Smooth muscle cell (in vitro differentiated cells): Measurements from ENCODE around the gene IFNAR2. TPM values are rescaled to one million over a fixed set of nuclear protein-coding genes. Genes with fewer than 3 reads are reported as not detected.

Experiments
- DNase-seq: peaks from one replicate; lab custom pipeline; 2025; ENCODE audit not compliant: unreplicated experiment; lab: John Stamatoyannopoulos, UW
- H2AFZ ChIP-seq: fragments of 200-600 bp; sonication (generic); 2 replicates; pipeline ENCODE4 v1.6.0; 2016; ENCODE audit warnings: antibody characterized with exemption, low read depth, mild to moderate bottlenecking
- H3F3A ChIP-seq: fragments of 200-600 bp; sonication (generic); 2 replicates; pipeline ENCODE4 v1.6.0; 2017; ENCODE audit warnings: antibody characterized with exemption, low read depth
- H3K27ac ChIP-seq: fragments of 200-600 bp; sonication (generic); 2 replicates; pipeline ENCODE4 v1.5.1; 2016; ENCODE audit warnings: low read depth, mild to moderate bottlenecking
- H3K27me3 ChIP-seq: fragments of 200-600 bp; sonication (generic); 2 replicates; pipeline ENCODE4 v1.6.1; 2016; ENCODE audit warnings: low read depth, mild to moderate bottlenecking
- H3K36me3 ChIP-seq: fragments of 200-600 bp; sonication (generic); 2 replicates; pipeline ENCODE4 v1.5.1; 2016; ENCODE audit warnings: low read depth
- H3K4me1 ChIP-seq: fragments of 200-600 bp; sonication (generic); 2 replicates; pipeline ENCODE4 v1.5.1; 2016; ENCODE audit warnings: low read depth
- H3K4me2 ChIP-seq: fragments of 200-600 bp; sonication (generic); 2 replicates; pipeline ENCODE4 v1.6.0; 2016; ENCODE audit warnings: mild to moderate bottlenecking
- H3K4me3 ChIP-seq: fragments of 200-600 bp; sonication (generic); 2 replicates; pipeline ENCODE4 v1.5.1; 2016; ENCODE audit warnings: mild to moderate bottlenecking
- H3K79me2 ChIP-seq: fragments of 200-600 bp; sonication (generic); 2 replicates; pipeline ENCODE4 v1.6.0; 2016; ENCODE audit warnings: low read depth, mild to moderate bottlenecking
- H3K9ac ChIP-seq: fragments of 200-600 bp; sonication (generic); 2 replicates; pipeline ENCODE4 v1.6.0; 2016; ENCODE audit warnings: low read depth
- H3K9me3 ChIP-seq: fragments of 200-600 bp; sonication (generic); replicated peaks from 2 replicates; pipeline ENCODE4 v1.5.1; 2016; ENCODE audit warnings: low read depth
- H4K20me1 ChIP-seq: fragments of 200-600 bp; sonication (generic); 2 replicates; pipeline ENCODE4 v1.6.0; 2016; ENCODE audit warnings: low read depth
- WGBS: methylation state at CpG from one replicate; pipeline ENCODE4 v1.1.7; 2016; ENCODE audit warnings: low lambda C conversion rate; 5-methylcytosine and 5-hydroxymethylcytosine counted together
- polyA plus RNA-seq: library from polyadenylated mRNA; unstranded; fragments of >200 nt; fragmentation: Nextera tagmentation; extraction: Ambion mirVana; gene quantifications from 2 replicates; pipeline ENCODE4 v1.2.1, GENCODE V29; 2016
- total RNA-seq: library from RNA; depleted of rRNA; stranded (reverse); fragments of >200 nt; gene quantifications from 2 replicates; pipeline ENCODE4 v1.2.3, GENCODE V29; 2014
- TF ChIP-seq, protein P1 (sequence below): fragments of 200-600 bp; sonication (generic); IDR thresholded peaks from 2 replicates; pipeline ENCODE4 v1.5.1; 2017; ENCODE audit warnings: borderline replicate concordance, mild to moderate bottlenecking, antibody characterized with exemption; ENCODE audit not compliant: insufficient read depth, poor library complexity, severe bottlenecking

Gene IFNAR2
- total and polyA plus RNA-seq, 2 experiments from 2014 or later, result 30.7 to 33.2 TPM

DNA sequence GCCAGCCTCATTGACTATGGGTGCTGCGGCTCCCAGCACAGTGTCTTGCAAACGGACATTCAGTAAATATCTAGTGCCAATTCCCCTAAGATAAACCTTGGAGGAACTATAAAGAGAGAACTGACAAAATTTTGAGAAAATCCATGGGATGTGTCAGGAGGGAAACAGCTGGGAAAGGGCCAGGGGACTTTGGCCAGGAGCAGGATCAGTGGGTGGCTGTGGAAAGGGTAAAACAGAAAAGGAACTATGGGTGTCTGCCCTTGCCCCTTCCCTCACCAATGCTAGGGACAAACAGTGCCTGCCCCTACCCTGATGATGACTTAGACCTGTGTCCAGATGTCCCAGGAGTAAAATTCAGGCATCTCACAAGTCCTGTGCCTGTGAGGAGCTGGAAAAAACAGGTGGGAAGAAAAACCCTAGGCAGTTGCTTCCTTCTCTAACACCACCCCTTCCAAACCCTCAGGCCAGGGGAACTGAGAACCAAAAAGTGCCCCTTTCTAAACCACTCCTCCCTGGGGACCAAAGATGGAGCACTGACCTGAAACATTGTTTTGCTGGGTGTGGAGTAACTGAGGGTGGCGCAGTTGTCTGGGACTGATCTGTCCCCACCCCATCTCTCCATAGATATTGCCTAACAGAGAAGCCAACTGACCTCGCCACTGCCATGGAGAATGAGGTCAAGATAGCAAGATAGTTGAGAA, 22.1 kb upstream of the IFNAR2 start:
- Histone ChIP-seq H3K27me3 (no peaks in the 10 kb centered on the region), H3K9me3 (no peaks in the 10 kb centered on the region), H4K20me1 (no peaks in the 10 kb centered on the region), H3K4me1 (no peaks in the 10 kb centered on the region), H3K36me3 (no peaks in the 10 kb centered on the region), H3K4me3 (no peak overlapping the region), H3K27ac (peak overlapping the region; percentile 22), H2AFZ (no peak overlapping the region), H3F3A (no peaks in the 10 kb centered on the region), H3K4me2 (peak overlapping the region; percentile 1), H3K9ac (no peak overlapping the region), H3K79me2 (no peaks in the 10 kb centered on the region)
- no peak for DNase-seq
- WGBS, result 59% methylated on average over 4 of the region's 4 CpGs
- TF ChIP-seq, protein P1, sequence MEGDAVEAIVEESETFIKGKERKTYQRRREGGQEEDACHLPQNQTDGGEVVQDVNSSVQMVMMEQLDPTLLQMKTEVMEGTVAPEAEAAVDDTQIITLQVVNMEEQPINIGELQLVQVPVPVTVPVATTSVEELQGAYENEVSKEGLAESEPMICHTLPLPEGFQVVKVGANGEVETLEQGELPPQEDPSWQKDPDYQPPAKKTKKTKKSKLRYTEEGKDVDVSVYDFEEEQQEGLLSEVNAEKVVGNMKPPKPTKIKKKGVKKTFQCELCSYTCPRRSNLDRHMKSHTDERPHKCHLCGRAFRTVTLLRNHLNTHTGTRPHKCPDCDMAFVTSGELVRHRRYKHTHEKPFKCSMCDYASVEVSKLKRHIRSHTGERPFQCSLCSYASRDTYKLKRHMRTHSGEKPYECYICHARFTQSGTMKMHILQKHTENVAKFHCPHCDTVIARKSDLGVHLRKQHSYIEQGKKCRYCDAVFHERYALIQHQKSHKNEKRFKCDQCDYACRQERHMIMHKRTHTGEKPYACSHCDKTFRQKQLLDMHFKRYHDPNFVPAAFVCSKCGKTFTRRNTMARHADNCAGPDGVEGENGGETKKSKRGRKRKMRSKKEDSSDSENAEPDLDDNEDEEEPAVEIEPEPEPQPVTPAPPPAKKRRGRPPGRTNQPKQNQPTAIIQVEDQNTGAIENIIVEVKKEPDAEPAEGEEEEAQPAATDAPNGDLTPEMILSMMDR, result no peak

DNA sequence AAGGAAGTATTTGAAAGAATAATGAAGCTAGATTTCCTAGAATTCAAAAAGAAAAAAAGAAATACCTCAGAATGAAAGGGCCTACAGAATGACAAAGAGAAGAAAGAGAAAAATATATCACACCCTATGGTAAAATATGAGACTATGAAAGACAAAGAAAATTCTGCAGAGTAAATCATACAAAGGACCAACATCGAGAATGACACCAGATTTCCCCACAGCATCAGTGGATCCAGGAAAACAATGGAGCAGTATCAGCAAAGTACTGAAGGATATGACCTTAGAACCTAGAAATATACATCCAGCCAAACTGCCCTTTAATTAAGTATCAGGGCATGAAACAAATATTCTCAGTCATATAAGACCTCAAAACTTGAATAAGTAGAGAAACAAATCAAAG, 21.2 kb upstream of the IFNAR2 start:
- TF ChIP-seq, protein P1, result no peak
- peaks cover 9% of the 10 kb centered on the region for H3F3A ChIP-seq
- WGBS, result 31% methylated on average over 1 of the region's 1 CpG
- no peaks in the 10 kb centered on the region for H3K36me3 ChIP-seq
- H3K9me3 ChIP-seq, result no peaks in the 10 kb centered on the region
- no peaks in the 10 kb centered on the region for H4K20me1 ChIP-seq
- no peaks in the 10 kb centered on the region for H3K27me3 ChIP-seq
- DNase-seq, result no peak
- no peaks in the 10 kb centered on the region for H3K79me2 ChIP-seq
- H3K4me3 ChIP-seq, result no peak overlapping the region
- no peak overlapping the region for H3K9ac ChIP-seq
- no peak overlapping the region for H3K4me2 ChIP-seq
- no peak overlapping the region for H2AFZ ChIP-seq
- no peak overlapping the region for H3K27ac ChIP-seq
- H3K4me1 ChIP-seq, result no peaks in the 10 kb centered on the region

DNA sequence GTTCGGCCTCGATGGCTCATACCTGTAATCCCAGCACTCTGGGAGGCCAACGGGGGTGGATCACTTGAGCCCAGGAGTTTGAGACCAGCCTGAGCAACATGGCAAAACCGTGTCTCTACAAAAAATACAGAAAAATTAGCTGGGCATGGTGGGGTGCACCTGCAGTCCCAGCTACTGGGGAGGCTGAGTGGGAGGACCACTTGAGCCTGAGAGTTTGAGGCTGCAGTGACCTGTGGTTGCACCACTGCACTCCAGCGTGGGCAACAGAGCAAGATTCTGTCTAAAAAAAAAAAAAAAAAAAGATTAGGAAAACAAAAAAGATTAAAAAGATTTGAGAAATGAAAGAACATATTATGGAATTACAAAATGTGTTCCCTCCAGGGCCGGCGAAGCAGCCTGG, 18.4 kb upstream of the IFNAR2 start:
- Histone ChIP-seq H3F3A (peaks cover 11% of the 10 kb centered on the region), H3K27me3 (no peaks in the 10 kb centered on the region), H3K27ac (peak overlapping the region; percentile 89), H3K36me3 (no peaks in the 10 kb centered on the region), H3K9ac (no peak overlapping the region), H2AFZ (peak overlapping the region; percentile 47), H4K20me1 (no peaks in the 10 kb centered on the region), H3K9me3 (no peaks in the 10 kb centered on the region), H3K4me3 (no peak overlapping the region), H3K4me2 (peak overlapping the region; percentile 68), H3K79me2 (no peaks in the 10 kb centered on the region), H3K4me1 (no peaks in the 10 kb centered on the region)
- no peak for DNase-seq
- WGBS, result 94% methylated on average over 7 of the region's 7 CpGs
- TF ChIP-seq, protein P1, result no peak

DNA sequence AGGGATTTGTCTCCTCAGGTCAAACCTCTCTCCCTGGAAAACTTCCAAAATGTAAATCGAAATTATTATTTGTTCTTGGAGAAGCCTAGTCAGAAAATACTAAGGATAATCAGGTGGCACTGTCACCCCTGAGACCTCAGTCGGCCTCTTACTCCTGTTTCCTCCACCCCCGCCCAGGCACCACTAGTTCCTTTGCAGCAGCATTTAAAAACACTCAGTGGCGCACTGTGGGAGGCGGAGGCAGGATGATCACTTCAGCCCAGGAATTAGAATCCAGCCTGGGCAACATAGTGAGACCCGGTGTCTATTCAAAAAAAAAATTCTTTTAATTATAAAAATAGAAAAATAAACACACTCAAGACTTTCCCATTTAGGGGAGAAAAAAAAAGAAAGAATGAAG, 18.0 kb upstream of the IFNAR2 start:
- Histone ChIP-seq H3K79me2 (no peaks in the 10 kb centered on the region), H3K4me2 (peak overlapping the region; percentile 68), H3K36me3 (no peaks in the 10 kb centered on the region), H3K27me3 (no peaks in the 10 kb centered on the region), H3K4me1 (no peaks in the 10 kb centered on the region), H3K27ac (peak overlapping the region; percentile 89), H3K9ac (no peak overlapping the region), H3F3A (peaks cover 11% of the 10 kb centered on the region), H3K4me3 (peak overlapping the region; percentile 17), H4K20me1 (no peaks in the 10 kb centered on the region), H2AFZ (peak overlapping the region; percentile 47), H3K9me3 (no peaks in the 10 kb centered on the region)
- 59% methylated on average over 6 of the region's 6 CpGs for WGBS
- TF ChIP-seq, protein P1, result no peak
- no peak for DNase-seq
